K562 (cell line): ENCODE results near the gene FBXO10. TPM values are rescaled to one million over a fixed set of nuclear protein-coding genes. Genes with fewer than 3 reads are reported as not detected.

Source experiments
- ATAC-seq: fragments of 200-7000 bp; cut with Tn5 transposase; 3 replicates; pipeline ENCODE4 v1.9.1; 2020; ENCODE audit warnings: moderate library complexity
- BruUV-seq: library from RNA; stranded (reverse); fragments of 400-500 nt; replicated peaks from 2 replicates; lab custom pipeline; 2021; lab: Mats Ljungman, UMichigan
- CTCF ChIA-PET: fragments of 300-600 bp; formaldehyde crosslinking; extraction: SDS; loops from one replicate; lab custom pipeline; 2021; ENCODE audit warnings: low intra/inter-chr PET ratio; lab: Yijun Ruan, JAX
- POLR2A ChIA-PET: fragments of 300-600, 350-650 bp; sonication (Branson Sonifier 250); formaldehyde crosslinking; extraction: SDS; loops from one replicate; lab custom pipeline; 2021; ENCODE audit warnings: antibody characterized with exemption, inconsistent platforms; lab: Yijun Ruan, JAX
- DNase-seq, 4 experiments: peaks; one replicate each; pipeline versions ENCODE4 v3.0.0 to v3.0.0-alpha.2; 2011 to 2018; ENCODE audit warnings: low spot score in 3 of 4, mixed read lengths in 3 of 4; ENCODE audit errors: extremely low read depth in 1 of 4
- FAIRE-seq: peaks from 2 replicates; lab custom pipeline; 2011; peaks lifted over from hg19 to GRCh38; lab: Jason Lieb, UNC
- H2AFZ ChIP-seq: 2 replicates; pipeline ENCODE4 v1.6.0; 2011; ENCODE audit warnings: low read depth, low read length, control low read depth, inconsistent platforms
- H3K27ac ChIP-seq: fragments of 200-600 bp; 3 replicates; pipeline ENCODE4 v1.8.0; 2011; ENCODE audit warnings: low read depth, mild to moderate bottlenecking, control low read depth, inconsistent platforms, low read length, moderate library complexity, mixed read lengths; ENCODE audit errors: extremely low read depth
- H3K27me3 ChIP-seq, 2 experiments: fragments of 300-600 bp in 1 of 2; 2 replicates in 1 of 2; 3 replicates in 1 of 2; pipeline versions ENCODE4 v1.6.0 to v1.8.0; 2011; ENCODE audit warnings: inconsistent platforms in 2 of 2, low read length in 2 of 2, mild to moderate bottlenecking in 1 of 2, mixed read lengths in 1 of 2, moderate library complexity in 1 of 2; ENCODE audit not compliant: control insufficient read depth in 2 of 2, insufficient read depth in 2 of 2
- H3K36me3 ChIP-seq: fragments of 300-600 bp; 3 replicates; pipeline ENCODE4 v1.8.0; 2011; ENCODE audit warnings: mild to moderate bottlenecking, low read length, inconsistent platforms; ENCODE audit not compliant: control insufficient read depth, insufficient read depth
- H3K4me1 ChIP-seq, 2 experiments: fragments of 200-600 bp in 1 of 2; replicated peaks in 1 of 2; 2 replicates in 1 of 2; 3 replicates in 1 of 2; pipeline versions ENCODE4 v1.5.1 to v1.8.0; 2011; ENCODE audit warnings: inconsistent platforms in 2 of 2, low read length in 2 of 2, mild to moderate bottlenecking in 1 of 2, mixed read lengths in 1 of 2, moderate library complexity in 1 of 2; ENCODE audit not compliant: control insufficient read depth in 2 of 2, insufficient read depth in 2 of 2
- H3K4me2 ChIP-seq: 2 replicates; pipeline ENCODE4 v1.6.1; 2011; ENCODE audit warnings: low read length, control low read depth, inconsistent platforms, mixed read lengths; ENCODE audit not compliant: insufficient read depth
- H3K4me3 ChIP-seq: fragments of 200-600 bp; sonication (generic), shearing (Covaris generic); 2 replicates; pipeline ENCODE4 v1.5.1; 2016; ENCODE audit warnings: control low read depth, inconsistent platforms
- H3K79me2 ChIP-seq: fragments of 200-600 bp; 3 replicates; pipeline ENCODE4 v1.8.0; 2011; ENCODE audit warnings: low read length, inconsistent platforms; ENCODE audit not compliant: control insufficient read depth, insufficient read depth
- H3K9ac ChIP-seq, 2 experiments: 2 replicates each; pipeline versions ENCODE4 v1.6.0 to v1.6.1; 2011; ENCODE audit warnings: low read depth in 2 of 2, low read length in 2 of 2, control low read depth in 1 of 2, inconsistent platforms in 1 of 2, mild to moderate bottlenecking in 1 of 2, mixed read lengths in 1 of 2; ENCODE audit not compliant: insufficient read depth in 1 of 2
- H3K9me1 ChIP-seq: one replicate; pipeline ENCODE4 v1.6.0; 2011; ENCODE audit warnings: inconsistent platforms, mild to moderate bottlenecking, low read length, moderate library complexity; ENCODE audit not compliant: control insufficient read depth, insufficient read depth
- H3K9me3 ChIP-seq: replicated peaks from 2 replicates; pipeline ENCODE4 v1.5.1; 2011; ENCODE audit warnings: low read depth, low read length, inconsistent platforms; ENCODE audit not compliant: control insufficient read depth, insufficient read depth
- H4K20me1 ChIP-seq: replicated peaks from 2 replicates; pipeline ENCODE4 v1.6.1; 2011; ENCODE audit warnings: low read length, inconsistent platforms, mixed read lengths; ENCODE audit not compliant: control insufficient read depth, insufficient read depth
- CEBPB ChIP-seq: fragments of 450-650 bp; IDR thresholded peaks from 2 replicates; pipeline ENCODE4 v1.6.1; 2016; ENCODE audit warnings: missing genetic modification characterization, missing compliant biosample characterization
- HMG20A ChIP-seq: fragments of 450-650 bp; formaldehyde crosslinking; conservative IDR thresholded peaks from 2 replicates; pipeline ENCODE4 v1.4.0; 2020; ENCODE audit warnings: mild to moderate bottlenecking, mixed read lengths
- JUNB ChIP-seq: fragments of 450-650 bp; formaldehyde crosslinking; conservative IDR thresholded peaks from 2 replicates; pipeline ENCODE4 v1.4.0; 2020; ENCODE audit warnings: mild to moderate bottlenecking
- NFIX ChIP-seq: fragments of 250-450 bp; sonication (Bioruptor Pico); IDR thresholded peaks from 2 replicates; pipeline ENCODE4 v1.4.0; 2020; ENCODE audit warnings: low read depth, mild to moderate bottlenecking, moderate library complexity
- POLR3A ChIP-seq: IDR thresholded peaks from 2 replicates; pipeline ENCODE4 v1.6.1; 2011; ENCODE audit warnings: borderline replicate concordance, mild to moderate bottlenecking, moderate library complexity; ENCODE audit not compliant: insufficient read length, insufficient read depth; ENCODE audit errors: extremely low read depth
- TAF15 ChIP-seq: fragments of 200-400 bp; formaldehyde crosslinking; IDR thresholded peaks from 2 replicates; pipeline ENCODE4 v1.6.1; 2017; ENCODE audit warnings: mild to moderate bottlenecking, low read depth, low read length, moderate library complexity
- ZNF239 ChIP-seq: fragments of 250-450 bp; sonication (Bioruptor Pico); IDR thresholded peaks from 2 replicates; pipeline ENCODE4 v1.4.0; 2020; ENCODE audit warnings: mild to moderate bottlenecking
- ZNF766 ChIP-seq: fragments of 200-800 bp; sonication (Bioruptor generic); conservative IDR thresholded peaks from 2 replicates; pipeline ENCODE4 v1.6.1; 2016; ENCODE audit warnings: missing genetic modification characterization, missing compliant biosample characterization
- WGBS: fragments of 100-300 bp; shearing (Covaris generic); methylation state at CpG from one replicate; pipeline ENCODE4 v1.1.6; 2016; ENCODE audit warnings: low coverage, mixed read lengths; ENCODE audit not compliant: insufficient coverage; ENCODE audit errors: missing lambda C conversion rate; 5-methylcytosine and 5-hydroxymethylcytosine counted together
- in situ Hi-C: fragments of 300-500 bp; cut with MboI; formaldehyde crosslinking; loops from 4 replicates; pipeline ENCODE4 v1.15.0; 2018; ENCODE audit warnings: inconsistent platforms, mixed read lengths
- intact Hi-C: fragments of 100-400 bp; cut with micrococcal nuclease; formaldehyde crosslinking; loops from 2 replicates; pipeline ENCODE4 v1.14.2; 2022
- polyA plus RNA-seq, 8 experiments: library from polyadenylated mRNA; depleted of rRNA in 4 of 8; stranded (reverse) in 5 of 8; unstranded in 3 of 8; fragments of >200 nt; fragmentation: Nextera tagmentation in 2 of 8; fragmentation: Illumina TruSeq in 1 of 8; extraction: Ambion mirVana in 2 of 8; extraction: Trizol in 1 of 8; gene quantifications; 2 replicates each; pipeline versions ENCODE4 v1.2.1 to v1.2.3, GENCODE V29; 2011 to 2014; ENCODE audit warnings: inconsistent platforms in 1 of 8, missing spikeins in 1 of 8
- total RNA-seq, 7 experiments: library from RNA; depleted of rRNA in 6 of 7; stranded (reverse); fragments of >200 nt in 6 of 7; fragmentation: Illumina TruSeq in 2 of 7; extraction: Trizol in 2 of 7; gene quantifications; 2 replicates each; pipeline versions ENCODE4 v1.2.1 to v1.2.3, GENCODE V29; 2011 to 2021; ENCODE audit warnings: low replicate concordance in 1 of 7
- TF ChIP-seq, protein P1 (sequence below), 3 experiments: IDR thresholded peaks in 2 of 3; conservative IDR thresholded peaks in 1 of 3; 2 replicates each; pipeline ENCODE4 v1.5.1; 2011 to 2012; ENCODE audit warnings: low read length in 3 of 3, mild to moderate bottlenecking in 3 of 3, control low read depth in 2 of 3, improper control_type of control experiment in 1 of 3, inconsistent platforms in 1 of 3, low read depth in 1 of 3, mixed read lengths in 1 of 3, moderate library complexity in 1 of 3; ENCODE audit not compliant: insufficient read depth in 2 of 3
- TF ChIP-seq, protein P2 (sequence below), 2 experiments: fragments of 450-650 bp; IDR thresholded peaks; 2 replicates each; pipeline ENCODE4 v1.6.1; 2016; ENCODE audit warnings: mild to moderate bottlenecking in 2 of 2, borderline replicate concordance in 1 of 2, low read depth in 1 of 2, moderate library complexity in 1 of 2

The FBXO10 gene
- total and polyA plus RNA-seq, 9 of the 15 experiments (the other 6 are each of a cell fraction or from before 2014, with no cell fraction given): 0.84 to 9.9 (median 6.0) TPM

DNA sequence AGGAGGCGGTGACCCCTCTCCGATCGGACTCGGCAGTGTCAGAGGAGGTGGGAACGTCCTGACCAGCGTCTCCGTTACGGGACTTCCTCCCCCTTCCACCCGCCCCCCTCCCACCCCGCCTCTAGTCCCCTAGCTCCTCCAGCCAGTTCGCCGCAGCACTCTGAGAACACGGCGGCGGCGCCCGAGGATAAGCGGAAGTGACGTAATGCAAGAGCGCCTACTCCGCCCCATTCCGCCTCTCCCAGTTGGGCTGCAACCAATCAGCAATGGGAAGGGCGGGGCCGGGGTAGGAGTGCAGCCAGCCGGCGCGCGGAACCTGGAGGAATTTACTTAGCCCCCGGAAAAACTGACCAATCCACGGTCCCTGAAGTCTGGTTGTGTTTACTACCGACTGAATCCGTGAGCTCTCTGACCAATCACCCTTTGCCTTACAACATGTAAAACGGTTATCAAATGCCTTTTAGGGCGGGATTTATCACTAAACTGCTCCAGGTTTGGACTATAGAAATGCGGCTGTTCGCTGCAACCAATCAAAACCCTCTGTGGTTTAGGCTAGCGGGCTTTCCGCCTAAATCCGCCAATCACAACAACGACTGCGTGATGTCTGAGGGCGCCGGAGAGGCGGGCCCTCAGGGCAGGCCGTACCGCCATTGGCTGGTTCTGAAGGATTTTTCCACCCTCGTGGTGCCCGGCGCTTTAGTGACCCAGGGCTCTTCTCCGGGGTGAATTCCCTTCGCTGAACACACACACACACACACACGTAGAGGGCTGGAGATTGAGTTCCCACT is 110.7 kb downstream of the FBXO10 start, which contains the start of gene ZBTB5:
ZBTB5 (minus strand) TSS at position 202 of the 788 bp plus-strand sequence. CDS start 22,899 bp downstream, outside the sequence.
- FAIRE-seq: peak; percentile 97
- Histone ChIP-seq H3K27me3 (no peaks in the 10 kb centered on the region), H3K4me2 (peak within 1 kb of the TSS; percentile 91), H3K27ac (peak within 1 kb of the TSS; percentile 95), H2AFZ (peak within 1 kb of the TSS; percentile 99), H3K9ac (peak within 1 kb of the TSS; percentile 89 to 99), H3K9me3 (no peaks in the 10 kb centered on the region), H4K20me1 (no peaks in the 10 kb centered on the region), H3K9me1 (no peaks in the 10 kb centered on the region), H3K36me3 (peaks cover 10% of the 10 kb centered on the region; the same call in 1 of the 3 replicates), H3K4me3 (peak within 1 kb of the TSS; percentile 65), H3K79me2 (peaks cover 47% of the 10 kb centered on the region), H3K4me1 (peaks cover 16 to 28% of the 10 kb centered on the region in 2 experiments)
- no TSS peak for BruUV-seq
- ATAC-seq: peak; percentile 89
- POLR2A ChIA-PET: interaction anchor here (0.5 to 6.0 kb wide), 13 partner anchors 13 to 733 kb away, joined by 3 to 65 read pairs (median 4); partner anchors contain the start of gene GRHPR
- in situ Hi-C loops (no loop called here), intact Hi-C loops (loop anchor here (1.0 kb wide), 1 partner anchor 125 kb away; no protein-coding TSS in a partner anchor)
- under 1% methylated on average over 44 of the region's 52 CpGs for WGBS
- DNase-seq: peak; percentile 99 to 100 (median 100)
- CTCF ChIA-PET: no interaction called here
- no peak for TF ChIP-seq POLR3A
- TF ChIP-seq ZNF239: no peak; the same call in 1 of the 2 replicates
- no peak for TF ChIP-seq TAF15
- TF ChIP-seq, protein P1, sequence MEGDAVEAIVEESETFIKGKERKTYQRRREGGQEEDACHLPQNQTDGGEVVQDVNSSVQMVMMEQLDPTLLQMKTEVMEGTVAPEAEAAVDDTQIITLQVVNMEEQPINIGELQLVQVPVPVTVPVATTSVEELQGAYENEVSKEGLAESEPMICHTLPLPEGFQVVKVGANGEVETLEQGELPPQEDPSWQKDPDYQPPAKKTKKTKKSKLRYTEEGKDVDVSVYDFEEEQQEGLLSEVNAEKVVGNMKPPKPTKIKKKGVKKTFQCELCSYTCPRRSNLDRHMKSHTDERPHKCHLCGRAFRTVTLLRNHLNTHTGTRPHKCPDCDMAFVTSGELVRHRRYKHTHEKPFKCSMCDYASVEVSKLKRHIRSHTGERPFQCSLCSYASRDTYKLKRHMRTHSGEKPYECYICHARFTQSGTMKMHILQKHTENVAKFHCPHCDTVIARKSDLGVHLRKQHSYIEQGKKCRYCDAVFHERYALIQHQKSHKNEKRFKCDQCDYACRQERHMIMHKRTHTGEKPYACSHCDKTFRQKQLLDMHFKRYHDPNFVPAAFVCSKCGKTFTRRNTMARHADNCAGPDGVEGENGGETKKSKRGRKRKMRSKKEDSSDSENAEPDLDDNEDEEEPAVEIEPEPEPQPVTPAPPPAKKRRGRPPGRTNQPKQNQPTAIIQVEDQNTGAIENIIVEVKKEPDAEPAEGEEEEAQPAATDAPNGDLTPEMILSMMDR (IDR thresholded peaks at IDR 0.05 in 2 of 3, conservative IDR thresholded peaks at IDR 0.05 in 1 of 3; ENCODE audit: insufficient read depth in 2 of 3, low read depth in 1 of 3, low read length in 3 of 3): 0 out of 6 replicates have a peak, but pooled peaks of 1 of the 3 experiments have one; percentile 5
- no peak for TF ChIP-seq NFIX
- TF ChIP-seq, protein P2, sequence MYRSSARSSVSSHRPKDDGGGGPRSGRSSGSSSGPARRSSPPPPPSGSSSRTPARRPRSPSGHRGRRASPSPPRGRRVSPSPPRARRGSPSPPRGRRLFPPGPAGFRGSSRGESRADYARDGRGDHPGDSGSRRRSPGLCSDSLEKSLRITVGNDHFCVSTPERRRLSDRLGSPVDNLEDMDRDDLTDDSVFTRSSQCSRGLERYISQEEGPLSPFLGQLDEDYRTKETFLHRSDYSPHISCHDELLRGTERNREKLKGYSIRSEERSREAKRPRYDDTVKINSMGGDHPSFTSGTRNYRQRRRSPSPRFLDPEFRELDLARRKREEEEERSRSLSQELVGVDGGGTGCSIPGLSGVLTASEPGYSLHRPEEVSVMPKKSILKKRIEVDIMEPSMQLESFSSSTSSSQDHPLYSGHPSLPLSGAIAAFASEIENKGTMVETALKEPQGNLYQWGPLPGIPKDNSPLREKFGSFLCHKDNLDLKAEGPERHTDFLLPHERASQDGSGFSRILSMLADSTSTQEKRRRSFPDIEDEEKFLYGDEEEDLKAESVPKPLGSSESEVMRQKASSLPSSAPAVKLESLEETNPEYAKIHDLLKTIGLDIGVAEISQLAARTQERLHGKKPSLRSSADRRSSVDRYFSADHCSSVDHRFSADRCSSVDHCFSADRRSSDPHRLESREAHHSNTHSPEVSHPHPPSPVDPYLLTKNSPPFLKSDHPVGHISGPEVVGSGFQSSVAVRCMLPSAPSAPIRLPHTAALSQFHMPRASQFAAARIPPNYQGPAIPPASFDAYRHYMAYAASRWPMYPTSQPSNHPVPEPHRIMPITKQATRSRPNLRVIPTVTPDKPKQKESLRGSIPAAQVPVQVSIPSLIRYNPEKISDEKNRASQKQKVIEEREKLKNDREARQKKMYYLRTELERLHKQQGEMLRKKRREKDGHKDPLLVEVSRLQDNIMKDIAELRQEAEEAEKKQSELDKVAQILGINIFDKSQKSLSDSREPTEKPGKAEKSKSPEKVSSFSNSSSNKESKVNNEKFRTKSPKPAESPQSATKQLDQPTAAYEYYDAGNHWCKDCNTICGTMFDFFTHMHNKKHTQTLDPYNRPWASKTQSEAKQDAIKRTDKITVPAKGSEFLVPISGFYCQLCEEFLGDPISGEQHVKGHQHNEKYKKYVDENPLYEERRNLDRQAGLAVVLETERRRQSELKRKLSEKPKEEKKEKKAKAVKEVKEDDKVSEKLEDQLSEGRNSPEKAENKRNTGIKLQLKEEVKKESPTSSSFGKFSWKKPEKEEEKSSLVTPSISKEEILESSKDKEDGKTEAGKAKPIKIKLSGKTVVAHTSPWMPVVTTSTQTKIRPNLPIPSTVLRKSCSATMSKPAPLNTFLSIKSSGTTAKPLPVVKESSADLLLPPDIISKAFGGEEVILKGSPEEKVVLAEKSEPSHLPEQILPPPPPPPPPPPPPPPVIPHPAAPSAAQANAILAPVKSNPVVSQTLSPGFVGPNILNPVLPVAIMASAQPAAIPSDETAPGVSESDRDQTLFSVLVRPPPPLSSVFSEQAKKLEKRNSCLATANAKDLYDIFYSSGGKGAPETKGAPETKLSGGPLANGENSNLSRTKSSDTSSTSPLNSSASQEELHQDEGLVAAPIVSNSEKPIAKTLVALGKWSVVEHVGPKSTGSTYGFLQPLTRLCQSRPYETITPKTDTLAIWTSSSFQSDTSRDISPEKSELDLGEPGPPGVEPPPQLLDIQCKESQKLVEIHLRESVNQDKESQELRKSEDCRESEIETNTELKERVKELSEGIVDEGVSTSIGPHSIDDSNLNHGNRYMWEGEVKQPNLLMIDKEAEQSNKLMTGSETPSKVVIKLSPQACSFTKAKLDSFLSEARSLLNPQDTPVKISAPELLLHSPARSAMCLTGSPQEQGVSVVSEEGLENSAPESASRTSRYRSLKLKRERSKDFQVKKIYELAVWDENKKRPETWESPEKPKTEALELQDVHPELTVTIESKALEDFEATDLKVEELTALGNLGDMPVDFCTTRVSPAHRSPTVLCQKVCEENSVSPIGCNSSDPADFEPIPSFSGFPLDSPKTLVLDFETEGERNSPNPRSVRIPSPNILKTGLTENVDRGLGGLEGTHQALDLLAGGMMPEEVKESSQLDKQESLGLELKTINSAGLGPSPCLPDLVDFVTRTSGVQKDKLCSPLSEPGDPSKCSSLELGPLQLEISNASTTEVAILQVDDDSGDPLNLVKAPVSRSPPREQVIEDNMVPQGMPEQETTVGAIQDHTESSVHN (IDR thresholded peaks at IDR 0.05; ENCODE audit: borderline replicate concordance in 1 of 2, low read depth in 1 of 2): no peak
- TF ChIP-seq CEBPB (tag): 0 out of 2 replicates have a peak, but pooled peaks have one; percentile 23
- TF ChIP-seq JUNB (CRISPR knock-in tag): no peak
- TF ChIP-seq ZNF766 (CRISPR knock-in tag): no peak
- TF ChIP-seq HMG20A (CRISPR knock-in tag): no peak
